HCT116 (cell line): ENCODE measurements around the gene CAT.

Experiments used
- ATF3 ChIP-seq: IDR thresholded peaks from 2 replicates; pipeline ENCODE4 v1.6.1; 2012
- CEBPB ChIP-seq: IDR thresholded peaks from 2 replicates; pipeline ENCODE4 v1.6.1; 2012; ENCODE audit warnings: low read depth
- CTCF ChIP-seq, 3 experiments: fragments of 200-600 bp in 1 of 3; sonication (generic) in 1 of 3; IDR thresholded peaks in 2 of 3; conservative IDR thresholded peaks in 1 of 3; 2 replicates each; pipeline ENCODE4 v1.5.1; 2012 to 2017; ENCODE audit warnings: low read depth in 2 of 3, low read length in 2 of 3, antibody characterized with exemption in 1 of 3, borderline replicate concordance in 1 of 3, control low read depth in 1 of 3, mild to moderate bottlenecking in 1 of 3, mixed read lengths in 1 of 3, mixed run types in 1 of 3, moderate library complexity in 1 of 3; ENCODE audit not compliant: insufficient read depth in 1 of 3
- EZH2 ChIP-seq: fragments of 200-600 bp; sonication (generic); IDR thresholded peaks from 2 replicates; pipeline ENCODE4 v1.6.1; 2017; ENCODE audit warnings: antibody characterized with exemption, mixed run types
- EZH2phosphoT487 ChIP-seq: fragments of 200-600 bp; IDR thresholded peaks from 2 replicates; pipeline ENCODE4 v1.6.1; 2018; ENCODE audit warnings: antibody characterized with exemption, borderline replicate concordance
- FOSL1 ChIP-seq: IDR thresholded peaks from 2 replicates; pipeline ENCODE4 v1.6.1; 2012; ENCODE audit warnings: low read depth
- JUND ChIP-seq: IDR thresholded peaks from 2 replicates; pipeline ENCODE4 v1.6.1; 2012
- MAX ChIP-seq: IDR thresholded peaks from 2 replicates; pipeline ENCODE4 v1.6.1; 2012
- POLR2A ChIP-seq: IDR thresholded peaks from 2 replicates; pipeline ENCODE4 v1.7.0; 2011; ENCODE audit warnings: borderline replicate concordance; ENCODE audit not compliant: insufficient read depth, insufficient read length; ENCODE audit errors: extremely low read depth
- POLR2AphosphoS5 ChIP-seq: IDR thresholded peaks from 2 replicates; pipeline ENCODE4 v1.6.1; 2011; ENCODE audit warnings: mild to moderate bottlenecking, low read depth, low read length, moderate library complexity
- RAD21 ChIP-seq: IDR thresholded peaks from 2 replicates; pipeline ENCODE4 v1.6.1; 2012; ENCODE audit warnings: low read depth, mild to moderate bottlenecking
- REST ChIP-seq: IDR thresholded peaks from 2 replicates; pipeline ENCODE4 v1.6.1; 2012; ENCODE audit warnings: low read depth
- TCF7L2 ChIP-seq: IDR thresholded peaks from 2 replicates; pipeline ENCODE4 v1.7.0; 2011; ENCODE audit warnings: borderline replicate concordance, inconsistent platforms; ENCODE audit not compliant: insufficient read depth, insufficient read length; ENCODE audit errors: extremely low read depth
- ZBTB33 ChIP-seq: IDR thresholded peaks from 2 replicates; pipeline ENCODE4 v1.6.1; 2011; ENCODE audit warnings: mild to moderate bottlenecking, low read length, moderate library complexity; ENCODE audit not compliant: insufficient replicate concordance; ENCODE audit errors: extremely low read depth

- TF ChIP-seq CTCF (IDR thresholded peaks at IDR 0.05 in 2 of 3, conservative IDR thresholded peaks at IDR 0.05 in 1 of 3; ENCODE audit: borderline replicate concordance in 1 of 3, insufficient read depth in 1 of 3, low read depth in 2 of 3, low read length in 2 of 3), result no peak
- no peak for TF ChIP-seq FOSL1
- no peak for TF ChIP-seq MAX
- no peak for TF ChIP-seq POLR2A
- no peak for TF ChIP-seq ATF3
- TF ChIP-seq RAD21, result no peak
- TF ChIP-seq TCF7L2, result no peak
- no peak for TF ChIP-seq POLR2AphosphoS5
- TF ChIP-seq REST, result no peak
- no peak for TF ChIP-seq EZH2
- TF ChIP-seq EZH2phosphoT487, result no peak
- TF ChIP-seq ZBTB33, result no peak
- TF ChIP-seq CEBPB, result no peak
- no peak for TF ChIP-seq JUND
These were observed 33.5 kb upstream of the CAT start for GRCh38 chr11:34405079-34405858.
